KOPT-K1 (cell line): ENCODE measurements around the gene ARRB1.

Experiments used
- H3K27ac ChIP-seq: fragments of 200-600 bp; sonication (generic); 2 replicates; pipeline ENCODE4 v1.5.1; 2016; ENCODE audit warnings: antibody characterized with exemption, mild to moderate bottlenecking, low read depth, low read length; ENCODE audit not compliant: poor library complexity, severe bottlenecking
- H3K36me3 ChIP-seq: fragments of 200-600 bp; sonication (generic); 2 replicates; pipeline ENCODE4 v1.5.1; 2017; ENCODE audit warnings: antibody characterized with exemption, mild to moderate bottlenecking, low read length, moderate library complexity; ENCODE audit not compliant: insufficient read depth
- H3K9me3 ChIP-seq: fragments of 200-600 bp; sonication (generic); 2 replicates; pipeline ENCODE4 v1.5.1; 2017; ENCODE audit warnings: antibody characterized with exemption, low read length, mild to moderate bottlenecking; ENCODE audit not compliant: insufficient read depth, poor library complexity, severe bottlenecking

The ARRB1 gene

GRCh38 chr11:75214843-75215242, 136.6 kb downstream of the ARRB1 start:
- Histone ChIP-seq H3K27ac (no peak overlapping the region), H3K36me3 (no peaks in the 10 kb centered on the region), H3K9me3 (no peaks in the 10 kb centered on the region)

GRCh38 chr11:75214411-75214821, 137.0 kb downstream of the ARRB1 start:
- H3K9me3 ChIP-seq = no peaks in the 10 kb centered on the region
- no peak overlapping the region for H3K27ac ChIP-seq
- no peaks in the 10 kb centered on the region for H3K36me3 ChIP-seq
